K562 (cell line): Measurements from ENCODE around the gene ARHGEF26. TPM values are rescaled to one million over a fixed set of nuclear protein-coding genes. Genes with fewer than 3 reads are reported as not detected.

ENCODE experiments used
- ATAC-seq: fragments of 200-7000 bp; cut with Tn5 transposase; 3 replicates; pipeline ENCODE4 v1.9.1; 2020; ENCODE audit warnings: moderate library complexity
- BruUV-seq: library from RNA; stranded (reverse); fragments of 400-500 nt; replicated peaks from 2 replicates; lab custom pipeline; 2021; lab: Mats Ljungman, UMichigan
- CTCF ChIA-PET: fragments of 300-600 bp; formaldehyde crosslinking; extraction: SDS; loops from one replicate; lab custom pipeline; 2021; ENCODE audit warnings: low intra/inter-chr PET ratio; lab: Yijun Ruan, JAX
- POLR2A ChIA-PET: fragments of 300-600, 350-650 bp; sonication (Branson Sonifier 250); formaldehyde crosslinking; extraction: SDS; loops from one replicate; lab custom pipeline; 2021; ENCODE audit warnings: antibody characterized with exemption, inconsistent platforms; lab: Yijun Ruan, JAX
- DNase-seq, 4 experiments: peaks; one replicate each; pipeline versions ENCODE4 v3.0.0 to v3.0.0-alpha.2; 2011 to 2018; ENCODE audit warnings: low spot score in 3 of 4, mixed read lengths in 3 of 4; ENCODE audit errors: extremely low read depth in 1 of 4
- FAIRE-seq: peaks from 2 replicates; lab custom pipeline; 2011; peaks lifted over from hg19 to GRCh38; lab: Jason Lieb, UNC
- H2AFZ ChIP-seq: 2 replicates; pipeline ENCODE4 v1.6.0; 2011; ENCODE audit warnings: low read depth, low read length, control low read depth, inconsistent platforms
- H3K27ac ChIP-seq: fragments of 200-600 bp; 3 replicates; pipeline ENCODE4 v1.8.0; 2011; ENCODE audit warnings: low read depth, mild to moderate bottlenecking, control low read depth, inconsistent platforms, low read length, moderate library complexity, mixed read lengths; ENCODE audit errors: extremely low read depth
- H3K27me3 ChIP-seq, 2 experiments: fragments of 300-600 bp in 1 of 2; 2 replicates in 1 of 2; 3 replicates in 1 of 2; pipeline versions ENCODE4 v1.6.0 to v1.8.0; 2011; ENCODE audit warnings: inconsistent platforms in 2 of 2, low read length in 2 of 2, mild to moderate bottlenecking in 1 of 2, mixed read lengths in 1 of 2, moderate library complexity in 1 of 2; ENCODE audit not compliant: control insufficient read depth in 2 of 2, insufficient read depth in 2 of 2
- H3K36me3 ChIP-seq: fragments of 300-600 bp; 3 replicates; pipeline ENCODE4 v1.8.0; 2011; ENCODE audit warnings: mild to moderate bottlenecking, low read length, inconsistent platforms; ENCODE audit not compliant: control insufficient read depth, insufficient read depth
- H3K4me1 ChIP-seq, 2 experiments: fragments of 200-600 bp in 1 of 2; replicated peaks in 1 of 2; 2 replicates in 1 of 2; 3 replicates in 1 of 2; pipeline versions ENCODE4 v1.5.1 to v1.8.0; 2011; ENCODE audit warnings: inconsistent platforms in 2 of 2, low read length in 2 of 2, mild to moderate bottlenecking in 1 of 2, mixed read lengths in 1 of 2, moderate library complexity in 1 of 2; ENCODE audit not compliant: control insufficient read depth in 2 of 2, insufficient read depth in 2 of 2
- H3K4me2 ChIP-seq: 2 replicates; pipeline ENCODE4 v1.6.1; 2011; ENCODE audit warnings: low read length, control low read depth, inconsistent platforms, mixed read lengths; ENCODE audit not compliant: insufficient read depth
- H3K4me3 ChIP-seq: fragments of 200-600 bp; sonication (generic), shearing (Covaris generic); 2 replicates; pipeline ENCODE4 v1.5.1; 2016; ENCODE audit warnings: control low read depth, inconsistent platforms
- H3K79me2 ChIP-seq: fragments of 200-600 bp; 3 replicates; pipeline ENCODE4 v1.8.0; 2011; ENCODE audit warnings: low read length, inconsistent platforms; ENCODE audit not compliant: control insufficient read depth, insufficient read depth
- H3K9ac ChIP-seq, 2 experiments: 2 replicates each; pipeline versions ENCODE4 v1.6.0 to v1.6.1; 2011; ENCODE audit warnings: low read depth in 2 of 2, low read length in 2 of 2, control low read depth in 1 of 2, inconsistent platforms in 1 of 2, mild to moderate bottlenecking in 1 of 2, mixed read lengths in 1 of 2; ENCODE audit not compliant: insufficient read depth in 1 of 2
- H3K9me1 ChIP-seq: one replicate; pipeline ENCODE4 v1.6.0; 2011; ENCODE audit warnings: inconsistent platforms, mild to moderate bottlenecking, low read length, moderate library complexity; ENCODE audit not compliant: control insufficient read depth, insufficient read depth
- H3K9me3 ChIP-seq: replicated peaks from 2 replicates; pipeline ENCODE4 v1.5.1; 2011; ENCODE audit warnings: low read depth, low read length, inconsistent platforms; ENCODE audit not compliant: control insufficient read depth, insufficient read depth
- H4K20me1 ChIP-seq: replicated peaks from 2 replicates; pipeline ENCODE4 v1.6.1; 2011; ENCODE audit warnings: low read length, inconsistent platforms, mixed read lengths; ENCODE audit not compliant: control insufficient read depth, insufficient read depth
- ARHGAP35 ChIP-seq: fragments of 450-650 bp; IDR thresholded peaks from 2 replicates; pipeline ENCODE4 v1.6.1; 2018; ENCODE audit not compliant: partially characterized antibody
- BHLHE40 ChIP-seq: IDR thresholded peaks from 2 replicates; pipeline ENCODE4 v1.6.1; 2011; ENCODE audit warnings: low read length, improper control_type of control experiment
- FOXA3 ChIP-seq, 2 experiments: fragments of 450-650 bp in 1 of 2; sonication (generic) in 1 of 2; formaldehyde crosslinking; IDR thresholded peaks in 1 of 2; conservative IDR thresholded peaks in 1 of 2; 2 replicates each; pipeline versions ENCODE4 v1.4.0 to v1.8.0; 2020 to 2022; ENCODE audit warnings: mild to moderate bottlenecking in 2 of 2, missing genetic modification reagents in 1 of 2
- KHSRP ChIP-seq: fragments of 450-650 bp; IDR thresholded peaks from 2 replicates; pipeline ENCODE4 v1.6.1; 2017
- SIX5 ChIP-seq, 2 experiments: IDR thresholded peaks; 2 replicates each; pipeline ENCODE4 v1.6.1; 2011; ENCODE audit warnings: low read length in 2 of 2, borderline replicate concordance in 1 of 2, low read depth in 1 of 2, mild to moderate bottlenecking in 1 of 2, moderate library complexity in 1 of 2; ENCODE audit not compliant: insufficient read depth in 1 of 2
- XRCC5 ChIP-seq: fragments of 200-400 bp; formaldehyde crosslinking; IDR thresholded peaks from 2 replicates; pipeline ENCODE4 v1.6.1; 2017; ENCODE audit warnings: low read depth, mild to moderate bottlenecking, low read length
- ZNF165 ChIP-seq: fragments of 250-450 bp; sonication (Bioruptor Pico); IDR thresholded peaks from 2 replicates; pipeline ENCODE4 v1.4.0; 2020; ENCODE audit warnings: borderline replicate concordance
- WGBS: fragments of 100-300 bp; shearing (Covaris generic); methylation state at CpG from one replicate; pipeline ENCODE4 v1.1.6; 2016; ENCODE audit warnings: low coverage, mixed read lengths; ENCODE audit not compliant: insufficient coverage; ENCODE audit errors: missing lambda C conversion rate; 5-methylcytosine and 5-hydroxymethylcytosine counted together
- in situ Hi-C: fragments of 300-500 bp; cut with MboI; formaldehyde crosslinking; loops from 4 replicates; pipeline ENCODE4 v1.15.0; 2018; ENCODE audit warnings: inconsistent platforms, mixed read lengths
- intact Hi-C: fragments of 100-400 bp; cut with micrococcal nuclease; formaldehyde crosslinking; loops from 2 replicates; pipeline ENCODE4 v1.14.2; 2022
- polyA plus RNA-seq, 8 experiments: library from polyadenylated mRNA; depleted of rRNA in 4 of 8; stranded (reverse) in 5 of 8; unstranded in 3 of 8; fragments of >200 nt; fragmentation: Nextera tagmentation in 2 of 8; fragmentation: Illumina TruSeq in 1 of 8; extraction: Ambion mirVana in 2 of 8; extraction: Trizol in 1 of 8; gene quantifications; 2 replicates each; pipeline versions ENCODE4 v1.2.1 to v1.2.3, GENCODE V29; 2011 to 2014; ENCODE audit warnings: inconsistent platforms in 1 of 8, missing spikeins in 1 of 8
- total RNA-seq, 7 experiments: library from RNA; depleted of rRNA in 6 of 7; stranded (reverse); fragments of >200 nt in 6 of 7; fragmentation: Illumina TruSeq in 2 of 7; extraction: Trizol in 2 of 7; gene quantifications; 2 replicates each; pipeline versions ENCODE4 v1.2.1 to v1.2.3, GENCODE V29; 2011 to 2021; ENCODE audit warnings: low replicate concordance in 1 of 7

The ARHGEF26 gene
- total and polyA plus RNA-seq, 9 of the 15 experiments (the other 6 are each of a cell fraction or from before 2014, with no cell fraction given), result 0.01 to 0.11 (median 0.04) TPM; not detected in 2

- no peak overlapping the region for H3K4me3 ChIP-seq
- H3K36me3 ChIP-seq, result peaks cover 76% of the 10 kb centered on the region
- no peaks in the 10 kb centered on the region for H3K4me1 ChIP-seq
- no peak for DNase-seq
- TF ChIP-seq BHLHE40, result no peak
- no peak for TF ChIP-seq KHSRP
- no peak for TF ChIP-seq FOXA3 (CRISPR knock-in tag; conservative IDR thresholded peaks at IDR 0.05 in 1 of 2, IDR thresholded peaks at IDR 0.05 in 1 of 2)
- no peak for TF ChIP-seq XRCC5
- no peak for TF ChIP-seq ARHGAP35
- in situ Hi-C loops (no loop called here), intact Hi-C loops (no loop called here)
- H3K27ac ChIP-seq, result no peak overlapping the region
- POLR2A ChIA-PET, result no interaction called here
- H3K9me3 ChIP-seq, result no peaks in the 10 kb centered on the region
- no peak for ATAC-seq
- no peak overlapping the region for H3K4me2 ChIP-seq
- no peaks in the 10 kb centered on the region for H3K9me1 ChIP-seq
- no peak for FAIRE-seq
- H4K20me1 ChIP-seq, result no peaks in the 10 kb centered on the region
- 89% methylated on average over 2 of the region's 2 CpGs for WGBS
- H2AFZ ChIP-seq, result no peak overlapping the region
- no peaks in the 10 kb centered on the region for H3K27me3 ChIP-seq
- CTCF ChIA-PET, result no interaction called here
- no peak overlapping the region for H3K9ac ChIP-seq
- no peaks in the 10 kb centered on the region for H3K79me2 ChIP-seq
- BruUV-seq, result no TSS peak
These were observed 152.2 kb downstream of the ARHGEF26 start for GRCh38 chr3:154273381-154273780.

GRCh38 chr3:154274348-154274747 is 153.2 kb downstream of the ARHGEF26 start:
- Histone ChIP-seq H3K36me3 (peaks cover 86% of the 10 kb centered on the region), H3K4me3 (no peak overlapping the region), H3K79me2 (no peaks in the 10 kb centered on the region), H3K27ac (no peak overlapping the region), H3K9ac (no peak overlapping the region), H2AFZ (no peak overlapping the region), H3K9me3 (no peaks in the 10 kb centered on the region), H3K4me1 (no peaks in the 10 kb centered on the region), H4K20me1 (no peaks in the 10 kb centered on the region), H3K9me1 (no peaks in the 10 kb centered on the region), H3K4me2 (no peak overlapping the region)
- WGBS, result 85% methylated on average over 2 of the region's 2 CpGs
- POLR2A ChIA-PET, result interaction anchor here (0.9 kb wide), 1 partner anchor 22 kb away, joined by 3 read pairs; no protein-coding TSS in a partner anchor
- DNase-seq (no peak), ATAC-seq (no peak), FAIRE-seq (no peak)
- in situ Hi-C loops (no loop called here), intact Hi-C loops (no loop called here)
- CTCF ChIA-PET, result no interaction called here
- no TSS peak for BruUV-seq
- no peak for TF ChIP-seq SIX5 (IDR thresholded peaks at IDR 0.05; ENCODE audit: borderline replicate concordance in 1 of 2, insufficient read depth in 1 of 2, low read depth in 1 of 2, low read length in 2 of 2)
- no peak for TF ChIP-seq ZNF165
- TF ChIP-seq, all 486 proteins: peak for 0
- no peaks in the 10 kb centered on the region for H3K27me3 ChIP-seq
